Measurements from ENCODE around the gene ADAMTS3.

- TF ChIP-seq, protein P1, sequence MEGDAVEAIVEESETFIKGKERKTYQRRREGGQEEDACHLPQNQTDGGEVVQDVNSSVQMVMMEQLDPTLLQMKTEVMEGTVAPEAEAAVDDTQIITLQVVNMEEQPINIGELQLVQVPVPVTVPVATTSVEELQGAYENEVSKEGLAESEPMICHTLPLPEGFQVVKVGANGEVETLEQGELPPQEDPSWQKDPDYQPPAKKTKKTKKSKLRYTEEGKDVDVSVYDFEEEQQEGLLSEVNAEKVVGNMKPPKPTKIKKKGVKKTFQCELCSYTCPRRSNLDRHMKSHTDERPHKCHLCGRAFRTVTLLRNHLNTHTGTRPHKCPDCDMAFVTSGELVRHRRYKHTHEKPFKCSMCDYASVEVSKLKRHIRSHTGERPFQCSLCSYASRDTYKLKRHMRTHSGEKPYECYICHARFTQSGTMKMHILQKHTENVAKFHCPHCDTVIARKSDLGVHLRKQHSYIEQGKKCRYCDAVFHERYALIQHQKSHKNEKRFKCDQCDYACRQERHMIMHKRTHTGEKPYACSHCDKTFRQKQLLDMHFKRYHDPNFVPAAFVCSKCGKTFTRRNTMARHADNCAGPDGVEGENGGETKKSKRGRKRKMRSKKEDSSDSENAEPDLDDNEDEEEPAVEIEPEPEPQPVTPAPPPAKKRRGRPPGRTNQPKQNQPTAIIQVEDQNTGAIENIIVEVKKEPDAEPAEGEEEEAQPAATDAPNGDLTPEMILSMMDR (conservative IDR thresholded peaks at IDR 0.05; ENCODE audit: low read length) = no peak
- no peak for TF ChIP-seq EZH2phosphoT487 (IDR thresholded peaks at IDR 0.05; ENCODE audit: borderline replicate concordance, low read depth, low read length)
These were observed 97.2 kb downstream of the ADAMTS3 start for GRCh38 chr4:72471816-72472215.

All from OCI-LY7 (cell line).